Thyroid gland (tissue), 4 donors: ENCODE measurements around the gene TRIM5. TPM values are rescaled to one million over a fixed set of nuclear protein-coding genes. Genes with fewer than 3 reads are reported as not detected.

Experiments used
- DNase-seq, 2 donors: peaks; one replicate each; pipeline ENCODE4 v3.0.0-alpha.2; 2019
- H3K27ac ChIP-seq, 3 donors: fragments of 200-600 bp; sonication (generic); 1 replicate in 2 of 3; 2 replicates in 1 of 3; pipeline ENCODE4 v1.5.1; 2016 to 2019; ENCODE audit warnings: mild to moderate bottlenecking in 1 of 3, moderate library complexity in 1 of 3
- H3K27me3 ChIP-seq: fragments of 200-600 bp; sonication (generic); one replicate; pipeline ENCODE4 v1.5.1; 2019
- H3K36me3 ChIP-seq, 2 donors: fragments of 200-600 bp; sonication (generic); one replicate each; pipeline ENCODE4 v1.5.1; 2016 to 2019
- H3K4me1 ChIP-seq, 2 donors: fragments of 200-600 bp; sonication (generic); one replicate each; pipeline ENCODE4 v1.5.1; 2017 to 2019
- H3K4me3 ChIP-seq, 3 donors: fragments of 200-600 bp; sonication (generic); replicated peaks in 1 of 3; 1 replicate in 2 of 3; 2 replicates in 1 of 3; pipeline ENCODE4 v1.5.1; 2016; ENCODE audit warnings: mild to moderate bottlenecking in 1 of 3
- H3K9me3 ChIP-seq: fragments of 200-600 bp; sonication (generic); one replicate; pipeline ENCODE4 v1.5.1; 2017
- CTCF ChIP-seq, 6 experiments: fragments of 200-600 bp in 3 of 6; fragments of 450-650 bp in 3 of 6; sonication (generic) in 3 of 6; IDR thresholded peaks; one replicate each; pipeline ENCODE4 v1.5.1; 2016 to 2019; ENCODE audit warnings: antibody characterized with exemption in 6 of 6, mild to moderate bottlenecking in 2 of 6, inconsistent platforms in 1 of 6, moderate library complexity in 1 of 6
- POLR2A ChIP-seq, 2 donors: fragments of 450-650 bp; IDR thresholded peaks; one replicate each; pipeline ENCODE4 v1.6.1; 2017; ENCODE audit warnings: antibody characterized with exemption in 2 of 2, mild to moderate bottlenecking in 2 of 2, moderate library complexity in 1 of 2
- WGBS, 2 donors: methylation state at CpG; one replicate each; pipeline ENCODE4 v1.1.5; 2017; 5-methylcytosine and 5-hydroxymethylcytosine counted together
- intact Hi-C: fragments of 100-400 bp; cut with DNase I; formaldehyde crosslinking; loops from one replicate; pipeline ENCODE4 v1.15.1; 2023
- total RNA-seq, 4 donors: library from RNA; depleted of rRNA; stranded (reverse); fragments of >200 nt; gene quantifications; one replicate each; pipeline ENCODE4 v1.2.3, GENCODE V29; 2016

The TRIM5 gene
- total RNA-seq, 4 donors from 2014 or later, result 20.8 to 61.5 (median 43.3) TPM

DNA sequence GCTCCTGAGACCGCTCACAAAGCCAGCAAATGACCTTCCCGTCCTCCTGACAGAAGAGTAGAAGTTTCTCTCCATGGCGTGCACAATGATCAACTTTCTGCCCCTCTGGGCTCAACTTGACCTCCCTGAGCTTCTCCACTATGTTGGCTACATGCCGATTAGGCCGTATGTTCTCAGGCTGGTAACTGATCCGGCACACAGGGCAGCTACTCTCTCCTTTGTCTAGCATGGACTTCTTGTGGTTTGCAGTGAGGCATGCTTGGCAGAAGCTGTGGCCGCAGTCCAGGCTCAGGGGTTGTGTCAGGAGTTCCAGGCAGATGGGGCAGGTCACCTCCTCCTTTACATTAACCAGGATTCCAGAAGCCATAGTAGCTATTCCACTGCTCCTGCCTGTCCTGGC lies 5.1 kb downstream of the TRIM5 start:
- H3K27me3 ChIP-seq, result no peaks in the 10 kb centered on the region
- intact Hi-C loops, result no loop called here
- no peak overlapping the region for H3K27ac ChIP-seq
- TF ChIP-seq POLR2A (IDR thresholded peaks at IDR 0.05), result no peak
- TF ChIP-seq CTCF (IDR thresholded peaks at IDR 0.05), result no peak
- H3K9me3 ChIP-seq, result no peaks in the 10 kb centered on the region
- peaks cover 17 to 27% of the 10 kb centered on the region in 2 donors for H3K36me3 ChIP-seq
- H3K4me1 ChIP-seq, result peaks cover 8 to 11% of the 10 kb centered on the region in 2 donors
- H3K4me3 ChIP-seq, result no peak overlapping the region
- 96 to 98% methylated on average over 7 of the region's 7 CpGs for WGBS, 2 donors
- DNase-seq, result no peak

DNA sequence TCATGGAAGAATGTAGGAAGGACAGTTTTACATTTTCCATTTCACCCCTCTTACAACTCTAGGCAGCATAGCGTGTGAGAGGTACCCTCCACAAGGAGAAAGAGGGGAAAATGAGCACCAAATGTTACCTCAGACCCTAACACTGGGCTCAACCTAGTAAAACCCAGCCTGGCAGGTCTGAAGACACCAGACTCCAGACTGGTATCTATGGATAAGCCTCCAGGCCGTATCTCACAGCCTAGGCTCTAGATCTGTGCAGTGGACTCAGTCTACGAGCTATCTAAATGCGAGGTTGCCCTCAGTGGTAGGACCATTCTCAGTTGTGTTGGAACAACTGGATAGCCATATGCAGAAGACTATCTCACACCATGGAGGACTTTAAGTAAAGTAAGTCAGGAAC lies 10.5 kb downstream of the TRIM5 start:
- no peak overlapping the region for H3K27ac ChIP-seq
- intact Hi-C loops, result no loop called here
- no peaks in the 10 kb centered on the region for H3K27me3 ChIP-seq
- no peak for DNase-seq
- WGBS, 2 donors, result 98 to 100% methylated on average over 4 of the region's 4 CpGs
- H3K9me3 ChIP-seq, result no peaks in the 10 kb centered on the region
- H3K4me1 ChIP-seq, result no peaks in the 10 kb centered on the region
- H3K36me3 ChIP-seq, result peaks cover 21 to 31% of the 10 kb centered on the region in 2 donors
- TF ChIP-seq CTCF (IDR thresholded peaks at IDR 0.05), result no peak
- no peak for TF ChIP-seq POLR2A (IDR thresholded peaks at IDR 0.05)
- no peak overlapping the region for H3K4me3 ChIP-seq

- intact Hi-C loops, result no loop called here
- Histone ChIP-seq H3K4me3 (no peak overlapping the region), H3K36me3 (peaks cover 7 to 22% of the 10 kb centered on the region in 2 donors), H3K27ac (no peak overlapping the region), H3K9me3 (no peaks in the 10 kb centered on the region), H3K27me3 (no peaks in the 10 kb centered on the region), H3K4me1 (no peaks in the 10 kb centered on the region)
- TF ChIP-seq CTCF (IDR thresholded peaks at IDR 0.05), result no peak
- no peak for DNase-seq
These were observed 13.0 kb downstream of the TRIM5 start for GRCh38 chr11:5671831-5672230.

- DNase-seq, result no peak
- intact Hi-C loops, result loop anchor here (10.0 kb wide), 1 partner anchor 72 kb away; the partner anchor contains the start of gene TRIM6
- H3K36me3 ChIP-seq, result peaks cover 7 to 37% of the 10 kb centered on the region in 2 donors
- no peaks in the 10 kb centered on the region for H3K4me1 ChIP-seq
- no peaks in the 10 kb centered on the region for H3K27me3 ChIP-seq
- H3K27ac ChIP-seq, result no peak overlapping the region
- H3K4me3 ChIP-seq, result no peak overlapping the region
- no peak for TF ChIP-seq CTCF (IDR thresholded peaks at IDR 0.05)
- TF ChIP-seq POLR2A (IDR thresholded peaks at IDR 0.05), result no peak
- no peaks in the 10 kb centered on the region for H3K9me3 ChIP-seq
- 80 to 83% methylated on average over 6 of the region's 6 CpGs for WGBS, 2 donors
These were observed 18.5 kb downstream of the TRIM5 start for GRCh38 chr11:5666402-5666793.

GRCh38 chr11:5665746-5666401 lies 19.0 kb downstream of the TRIM5 start:
- H3K27ac ChIP-seq, result no peak overlapping the region
- H3K9me3 ChIP-seq, result no peaks in the 10 kb centered on the region
- TF ChIP-seq POLR2A (IDR thresholded peaks at IDR 0.05) (no peak), CTCF (IDR thresholded peaks at IDR 0.05) (no peak)
- DNase-seq, result no peak
- intact Hi-C loops, result loop anchor here (10.0 kb wide), 1 partner anchor 71 kb away; the partner anchor contains the start of gene TRIM6
- H3K27me3 ChIP-seq, result no peaks in the 10 kb centered on the region
- H3K4me3 ChIP-seq, result no peak overlapping the region
- peaks cover 7 to 37% of the 10 kb centered on the region in 2 donors for H3K36me3 ChIP-seq
- no peaks in the 10 kb centered on the region for H3K4me1 ChIP-seq
- 69 to 76% methylated on average over 5 of the region's 5 CpGs for WGBS, 2 donors
